HG03521 (cell line): ENCODE measurements around the gene PRSS50.
"Not testable (repeated sequence)": the region's sequence is repeated elsewhere in the genome, so short reads cannot be mapped to it uniquely, and the experiment has no call there.

ENCODE experiments used
- ATAC-seq: cut with Tn5 transposase; IDR thresholded peaks from one replicate; pipeline ENCODE4 v1.9.1; 2021; ENCODE audit warnings: mild to moderate bottlenecking, moderate library complexity; ENCODE audit not compliant: unreplicated experiment

PRSS50 gene

DNA sequence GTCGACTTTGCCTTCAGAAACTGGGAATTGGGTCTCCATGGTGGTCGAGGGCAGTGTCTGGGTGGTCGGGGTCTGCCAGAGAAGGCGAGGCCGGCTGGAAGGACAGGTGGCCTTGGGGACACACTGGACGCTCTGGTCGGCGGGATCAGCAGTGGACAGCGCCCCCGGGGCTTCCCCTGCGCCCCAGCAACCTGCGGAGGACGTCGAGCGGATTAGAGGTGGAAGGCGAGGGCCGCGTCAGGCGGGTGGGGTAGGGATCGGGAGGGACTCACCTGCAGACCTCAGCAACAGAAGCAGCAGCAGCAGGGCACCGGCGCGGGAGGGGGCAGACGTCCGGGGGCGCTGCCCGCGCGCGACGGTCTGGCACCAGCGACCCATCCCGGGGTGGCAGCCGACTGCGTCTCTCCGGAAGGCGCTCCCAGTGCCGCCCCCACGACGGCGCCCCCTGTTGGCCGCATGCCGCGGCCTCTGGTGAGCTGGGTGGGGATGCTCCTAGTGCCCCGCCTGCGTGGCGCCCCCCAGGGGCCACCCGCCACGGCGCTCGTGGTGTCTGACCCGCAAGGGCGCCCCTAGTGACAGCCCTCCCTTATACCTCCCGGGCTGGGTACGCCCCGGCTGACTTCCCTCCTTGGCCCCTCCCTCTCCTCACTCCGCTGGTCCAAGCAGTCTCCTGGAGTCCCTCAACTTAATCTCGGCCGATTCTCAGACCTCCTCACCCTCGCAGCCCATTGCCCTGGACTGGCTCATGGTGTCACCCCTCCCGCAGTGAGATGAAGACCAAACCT, at the start of gene PRSS50:
TSS of gene PRSS50 (minus strand) at position 423 of the 785 bp plus-strand sequence. CDS start at position 378, 45 bp downstream.
- ATAC-seq, result no peak

- no peak for ATAC-seq
Measured at GRCh38 chr3:46764206-46764605, 46.5 kb upstream of the PRSS50 start.

GRCh38 chr3:46763178-46763577, 45.5 kb upstream of the PRSS50 start:
- no peak for ATAC-seq

- no peak for ATAC-seq
Measured at GRCh38 chr3:46759239-46760167, 41.8 kb upstream of the PRSS50 start.

DNA sequence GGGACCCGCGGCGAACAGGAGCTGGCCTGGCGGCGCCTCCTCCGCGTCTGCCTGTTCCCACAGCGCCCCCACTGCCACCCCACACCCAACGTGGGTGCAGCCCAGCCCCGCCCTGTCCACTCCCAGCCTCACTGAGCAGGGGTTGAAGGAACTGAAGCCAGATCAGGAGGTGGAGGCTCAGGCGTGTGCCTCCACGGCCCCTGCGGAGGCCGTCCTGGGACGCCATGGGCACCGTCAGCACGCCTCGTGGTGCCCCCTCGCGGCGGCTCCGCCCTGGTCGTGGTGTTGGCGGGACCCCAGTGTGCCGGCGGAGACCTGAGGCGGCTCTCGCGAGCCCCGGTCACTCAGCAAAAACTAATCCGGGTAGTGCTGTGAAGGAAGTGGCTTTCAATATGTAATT, 39.0 kb upstream of the PRSS50 start:
- ATAC-seq, result no peak

- no peak for ATAC-seq
Measured at GRCh38 chr3:46755646-46756045, 38.0 kb upstream of the PRSS50 start.

- ATAC-seq, result not testable (repeated sequence)
Measured at GRCh38 chr3:46753127-46753526, 35.5 kb upstream of the PRSS50 start.

DNA sequence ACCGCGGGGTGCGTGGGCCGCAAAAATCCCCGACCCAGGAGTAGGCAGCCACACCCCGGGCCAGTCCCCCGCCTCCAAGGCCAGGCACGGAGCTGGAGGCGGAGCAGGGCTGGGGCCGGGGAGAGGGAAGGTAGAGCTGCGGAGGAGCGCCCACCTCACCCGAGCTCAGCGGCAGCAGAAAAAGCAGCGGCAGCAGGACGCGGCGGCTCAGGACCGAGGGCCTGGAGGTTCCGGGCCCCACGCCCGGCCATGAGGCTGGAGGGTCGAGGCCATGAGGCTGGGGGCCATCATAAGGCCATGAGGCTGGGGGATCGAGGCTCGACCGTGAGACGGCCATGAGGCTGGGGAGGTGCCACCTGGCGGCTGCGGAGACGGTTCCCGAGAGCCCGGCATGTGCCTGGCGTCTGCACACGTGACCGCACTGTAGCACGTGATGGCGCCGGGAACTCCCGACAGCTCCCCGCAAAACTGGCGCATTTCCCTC, 32.9 kb upstream of the PRSS50 start:
- no peak for ATAC-seq

GRCh38 chr3:46749129-46749528, 31.5 kb upstream of the PRSS50 start:
- ATAC-seq, result no peak

GRCh38 chr3:46748170-46748569, 30.5 kb upstream of the PRSS50 start:
- no peak for ATAC-seq

DNA sequence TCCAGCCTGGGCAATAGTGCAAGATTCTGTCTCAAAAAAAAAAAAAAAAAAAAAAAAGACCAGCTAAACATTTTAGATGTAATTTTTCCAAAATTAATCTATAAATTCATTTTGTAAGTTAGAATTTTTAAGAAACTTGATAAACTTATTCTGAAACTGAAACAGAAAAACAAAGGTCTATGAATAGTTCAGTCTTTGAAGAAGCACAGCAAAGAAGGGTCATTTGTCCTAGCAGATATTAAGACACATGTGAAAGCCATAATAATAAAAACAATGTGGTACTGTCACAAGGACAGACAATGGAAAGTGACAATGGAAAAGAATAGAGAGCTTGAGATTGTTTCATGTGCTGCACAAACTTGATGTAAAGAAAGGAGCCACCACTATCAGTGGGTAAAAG, 29.0 kb upstream of the PRSS50 start:
- no peak for ATAC-seq

- ATAC-seq, result no peak
Measured at GRCh38 chr3:46742992-46743585, 25.4 kb upstream of the PRSS50 start.

- ATAC-seq, result not testable (repeated sequence)
Measured at GRCh38 chr3:46739565-46739964, 21.9 kb upstream of the PRSS50 start.

DNA sequence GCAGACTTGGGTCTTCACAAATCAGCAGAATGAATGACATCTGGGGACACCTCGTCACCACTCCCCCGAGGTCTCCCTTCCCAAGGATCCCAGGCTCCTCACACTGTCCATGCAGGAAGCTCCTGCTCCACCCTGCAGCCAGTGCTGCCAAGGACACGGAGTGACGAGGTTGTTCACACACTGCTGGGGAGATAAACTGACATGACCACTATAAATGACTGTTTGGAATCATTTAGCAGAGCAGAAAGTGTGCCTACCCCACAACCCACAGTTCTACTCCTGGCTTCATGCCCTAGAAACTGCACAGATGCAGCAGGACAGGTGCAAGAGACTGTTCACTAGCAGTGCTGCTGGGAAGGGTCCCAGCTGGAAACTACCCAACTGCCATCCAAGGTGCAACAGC, 19.7 kb upstream of the PRSS50 start:
- no peak for ATAC-seq

DNA sequence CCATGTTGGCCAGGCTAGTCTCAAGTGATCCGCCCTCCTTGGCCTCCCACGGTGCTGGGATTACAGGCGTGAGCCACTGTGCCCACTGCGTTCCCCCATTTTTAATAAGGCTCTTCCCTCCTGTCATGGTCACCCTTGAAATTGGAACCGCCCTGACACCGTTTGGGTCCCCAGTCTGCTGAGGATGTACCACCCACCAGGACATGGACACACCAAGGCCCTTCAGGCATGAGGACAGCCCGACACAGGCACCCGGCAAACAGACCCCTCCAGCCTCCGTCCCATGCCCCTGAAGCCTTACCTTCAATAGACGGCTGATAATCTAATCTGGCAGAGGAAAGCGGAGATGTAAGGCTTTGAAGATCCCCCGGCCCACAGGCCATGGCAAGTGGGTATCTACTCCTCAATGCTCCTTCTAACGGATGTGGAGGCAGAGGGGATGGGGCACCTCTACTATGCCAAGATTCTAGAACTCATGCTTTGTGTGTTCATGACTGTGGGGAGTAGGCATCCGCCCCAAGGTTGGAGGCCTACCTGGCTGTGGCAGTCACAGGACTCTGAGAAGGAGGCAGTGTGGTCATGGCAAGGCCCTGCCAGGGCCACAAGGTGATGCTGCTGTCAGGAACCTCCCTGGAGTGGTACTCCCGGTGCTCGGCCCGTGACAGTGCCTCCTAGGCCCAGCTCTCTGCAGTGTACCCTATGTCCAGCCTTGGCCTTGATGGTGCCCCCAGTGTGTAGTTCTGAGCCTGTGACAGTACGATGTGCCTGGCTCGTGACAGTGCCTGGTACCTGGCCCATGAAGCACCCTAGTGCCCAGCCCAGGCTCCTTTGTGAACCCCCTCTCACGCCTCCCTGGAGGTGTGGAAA, 18.6 kb upstream of the PRSS50 start:
- no peak for ATAC-seq

DNA sequence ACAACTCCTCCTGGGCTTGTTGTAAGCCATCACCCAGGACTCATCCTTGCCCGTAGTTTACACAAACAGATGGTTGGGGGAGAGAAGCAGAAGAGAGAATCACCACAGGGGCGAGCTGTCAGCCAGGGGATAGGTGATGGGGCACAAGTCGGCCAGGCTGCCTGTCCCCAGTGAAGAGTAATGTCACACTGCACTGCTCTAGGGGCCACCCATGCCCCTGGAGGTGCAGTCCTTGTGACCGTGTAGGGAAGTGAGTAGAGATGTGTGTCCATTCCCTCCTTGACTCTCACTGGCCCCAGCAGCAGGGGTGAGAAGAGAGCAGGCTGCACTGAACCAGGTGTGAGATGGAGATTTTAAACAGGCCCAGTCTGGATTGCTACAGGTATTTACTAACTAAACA, 17.1 kb upstream of the PRSS50 start:
- no peak for ATAC-seq

- no peak for ATAC-seq
Measured at GRCh38 chr3:46733026-46733800, 15.5 kb upstream of the PRSS50 start.

DNA sequence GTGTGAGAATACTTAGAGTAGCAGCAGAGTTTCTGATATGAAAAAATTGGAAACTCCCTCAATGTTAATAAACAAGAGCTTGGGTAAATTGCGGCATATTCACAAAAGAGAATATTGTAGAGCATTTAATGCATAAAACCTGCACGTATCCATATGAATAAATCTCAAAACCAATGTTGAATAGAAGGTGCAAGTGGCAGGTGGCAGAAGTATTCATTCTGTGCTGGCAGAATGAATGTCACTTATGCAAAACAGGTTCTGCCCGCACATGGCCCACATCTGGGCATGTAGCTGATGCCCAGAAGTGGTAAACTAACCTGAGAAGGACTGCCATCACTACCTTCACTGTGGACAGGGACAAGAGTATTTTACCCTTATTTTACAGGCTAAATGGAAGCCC, 14.1 kb upstream of the PRSS50 start:
- ATAC-seq, result no peak

GRCh38 chr3:46730819-46731218, 13.2 kb upstream of the PRSS50 start:
- ATAC-seq, result no peak

- ATAC-seq, result no peak
Measured at GRCh38 chr3:46729038-46729437, 11.4 kb upstream of the PRSS50 start.
